Ishikawa (cell line): ENCODE results near the gene SPG21.

Source experiments
- CEBPB ChIP-seq: IDR thresholded peaks from 2 replicates; pipeline ENCODE4 v1.6.1; 2012
- CREB1 ChIP-seq: IDR thresholded peaks from 2 replicates; pipeline ENCODE4 v1.6.1; 2012; ENCODE audit warnings: low read depth
- EGR1 ChIP-seq: IDR thresholded peaks from 2 replicates; pipeline ENCODE4 v1.6.1; 2012
- EP300 ChIP-seq: IDR thresholded peaks from 2 replicates; pipeline ENCODE4 v1.6.1; 2012; ENCODE audit warnings: borderline replicate concordance
- FOXM1 ChIP-seq: IDR thresholded peaks from 2 replicates; pipeline ENCODE4 v1.6.1; 2012; ENCODE audit warnings: low read depth, borderline replicate concordance
- MAX ChIP-seq: IDR thresholded peaks from 2 replicates; pipeline ENCODE4 v1.6.1; 2012
- NFIC ChIP-seq: IDR thresholded peaks from 2 replicates; pipeline ENCODE4 v1.6.1; 2012
- TAF1 ChIP-seq: IDR thresholded peaks from 2 replicates; pipeline ENCODE4 v1.6.1; 2012; ENCODE audit warnings: low read depth, mild to moderate bottlenecking
- TCF12 ChIP-seq: IDR thresholded peaks from 2 replicates; pipeline ENCODE4 v1.6.1; 2012; ENCODE audit warnings: low read depth
- TEAD4 ChIP-seq: IDR thresholded peaks from 2 replicates; pipeline ENCODE4 v1.6.1; 2012
- USF1 ChIP-seq: IDR thresholded peaks from 2 replicates; pipeline ENCODE4 v1.6.1; 2012
- ZBTB7A ChIP-seq: IDR thresholded peaks from 2 replicates; pipeline ENCODE4 v1.6.1; 2012; ENCODE audit warnings: low read depth
- TF ChIP-seq, protein P1 (sequence below): IDR thresholded peaks from 2 replicates; pipeline ENCODE4 v1.6.1; 2012; ENCODE audit warnings: low read depth, mild to moderate bottlenecking

The SPG21 gene

DNA sequence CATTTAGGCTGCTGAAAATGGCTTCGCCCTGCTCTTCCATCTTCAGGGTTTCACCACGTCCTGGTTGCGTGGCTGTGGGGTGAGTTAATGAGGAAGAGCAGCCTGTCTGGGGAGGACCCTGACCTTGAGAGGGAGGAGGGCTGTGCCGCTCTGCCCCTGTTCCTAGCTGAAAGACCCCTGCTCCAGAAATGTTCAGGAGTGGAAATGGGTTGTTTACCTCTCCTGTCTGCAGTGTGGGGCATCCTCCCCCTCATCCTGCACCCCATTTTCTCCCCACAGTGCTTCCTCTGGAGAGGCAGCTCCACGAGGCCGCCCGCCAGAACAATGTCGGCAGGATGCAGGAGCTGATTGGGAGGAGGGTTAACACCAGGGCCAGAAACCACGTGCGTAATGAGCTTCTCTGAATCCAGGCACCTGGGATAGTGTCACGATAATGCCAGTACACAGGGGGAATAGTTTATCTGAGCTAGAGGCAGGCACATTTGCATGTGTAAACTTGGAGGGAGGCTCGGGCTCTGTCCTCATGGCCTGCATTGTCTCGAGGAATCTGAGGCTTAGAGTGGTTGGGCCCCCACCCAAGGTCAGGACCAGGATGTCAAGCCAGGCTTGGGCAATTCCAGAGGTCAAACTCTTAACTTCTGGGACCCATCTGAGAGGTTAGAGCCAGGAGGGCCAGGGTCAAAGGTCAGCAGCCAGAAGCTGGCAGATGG lies 74.0 kb downstream of the SPG21 start:
- TF ChIP-seq CREB1 (no peak), MAX (no peak), FOXM1 (no peak), TEAD4 (no peak), ZBTB7A (no peak), TCF12 (no peak), EGR1 (no peak), TAF1 (no peak), EP300 (no peak), NFIC (no peak), USF1 (no peak), CEBPB (no peak)
- TF ChIP-seq, protein P1, sequence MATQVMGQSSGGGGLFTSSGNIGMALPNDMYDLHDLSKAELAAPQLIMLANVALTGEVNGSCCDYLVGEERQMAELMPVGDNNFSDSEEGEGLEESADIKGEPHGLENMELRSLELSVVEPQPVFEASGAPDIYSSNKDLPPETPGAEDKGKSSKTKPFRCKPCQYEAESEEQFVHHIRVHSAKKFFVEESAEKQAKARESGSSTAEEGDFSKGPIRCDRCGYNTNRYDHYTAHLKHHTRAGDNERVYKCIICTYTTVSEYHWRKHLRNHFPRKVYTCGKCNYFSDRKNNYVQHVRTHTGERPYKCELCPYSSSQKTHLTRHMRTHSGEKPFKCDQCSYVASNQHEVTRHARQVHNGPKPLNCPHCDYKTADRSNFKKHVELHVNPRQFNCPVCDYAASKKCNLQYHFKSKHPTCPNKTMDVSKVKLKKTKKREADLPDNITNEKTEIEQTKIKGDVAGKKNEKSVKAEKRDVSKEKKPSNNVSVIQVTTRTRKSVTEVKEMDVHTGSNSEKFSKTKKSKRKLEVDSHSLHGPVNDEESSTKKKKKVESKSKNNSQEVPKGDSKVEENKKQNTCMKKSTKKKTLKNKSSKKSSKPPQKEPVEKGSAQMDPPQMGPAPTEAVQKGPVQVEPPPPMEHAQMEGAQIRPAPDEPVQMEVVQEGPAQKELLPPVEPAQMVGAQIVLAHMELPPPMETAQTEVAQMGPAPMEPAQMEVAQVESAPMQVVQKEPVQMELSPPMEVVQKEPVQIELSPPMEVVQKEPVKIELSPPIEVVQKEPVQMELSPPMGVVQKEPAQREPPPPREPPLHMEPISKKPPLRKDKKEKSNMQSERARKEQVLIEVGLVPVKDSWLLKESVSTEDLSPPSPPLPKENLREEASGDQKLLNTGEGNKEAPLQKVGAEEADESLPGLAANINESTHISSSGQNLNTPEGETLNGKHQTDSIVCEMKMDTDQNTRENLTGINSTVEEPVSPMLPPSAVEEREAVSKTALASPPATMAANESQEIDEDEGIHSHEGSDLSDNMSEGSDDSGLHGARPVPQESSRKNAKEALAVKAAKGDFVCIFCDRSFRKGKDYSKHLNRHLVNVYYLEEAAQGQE = no peak
